Mesenchymal stem cell (in vitro differentiated cells and primary cell): ENCODE measurements around the gene CBR3.

ENCODE experiments used
- DNase-seq: peaks from one replicate; pipeline ENCODE4 v3.0.0-alpha.2; 2013
- H2AFZ ChIP-seq: one replicate; pipeline ENCODE4 v1.6.1; 2013; ENCODE audit warnings: low read depth, mild to moderate bottlenecking, control low read depth, inconsistent platforms, low read length, moderate library complexity
- H2AK5ac ChIP-seq: 2 replicates; pipeline ENCODE4 v1.6.1; 2013; ENCODE audit warnings: low read length, moderate library complexity, mild to moderate bottlenecking, inconsistent platforms; ENCODE audit not compliant: severe bottlenecking
- H2BK120ac ChIP-seq: one replicate; pipeline ENCODE4 v1.6.1; 2013; ENCODE audit warnings: low read depth, mild to moderate bottlenecking, inconsistent platforms, low read length, moderate library complexity
- H2BK12ac ChIP-seq, 2 experiments: one replicate each; pipeline ENCODE4 v1.6.1; 2013; ENCODE audit warnings: inconsistent platforms in 2 of 2, low read length in 2 of 2, mild to moderate bottlenecking in 2 of 2, moderate library complexity in 2 of 2, control low read depth in 1 of 2
- H2BK15ac ChIP-seq: one replicate; pipeline ENCODE4 v1.6.1; 2013; ENCODE audit warnings: mild to moderate bottlenecking, low read depth, inconsistent platforms; ENCODE audit not compliant: poor library complexity, severe bottlenecking
- H2BK5ac ChIP-seq: 2 replicates; pipeline ENCODE4 v1.6.1; 2013; ENCODE audit warnings: low read depth, mild to moderate bottlenecking, low read length, control low read depth, inconsistent platforms; ENCODE audit not compliant: poor library complexity, severe bottlenecking
- H3K14ac ChIP-seq, 2 experiments: one replicate each; pipeline ENCODE4 v1.6.1; 2013; ENCODE audit warnings: inconsistent platforms in 2 of 2, low read length in 2 of 2, control low read depth in 1 of 2, mild to moderate bottlenecking in 1 of 2, moderate library complexity in 1 of 2
- H3K18ac ChIP-seq, 2 experiments: one replicate each; pipeline ENCODE4 v1.6.1; 2013; ENCODE audit warnings: inconsistent platforms in 2 of 2, low read length in 2 of 2, control low read depth in 1 of 2, low read depth in 1 of 2, mild to moderate bottlenecking in 1 of 2
- H3K23ac ChIP-seq, 2 experiments: one replicate each; pipeline ENCODE4 v1.6.1; 2013; ENCODE audit warnings: inconsistent platforms in 2 of 2, low read length in 2 of 2, mild to moderate bottlenecking in 2 of 2, moderate library complexity in 2 of 2, control low read depth in 1 of 2
- H3K27ac ChIP-seq: 2 replicates; pipeline ENCODE4 v1.5.1; 2013; ENCODE audit warnings: mild to moderate bottlenecking, moderate library complexity, low read length, control low read depth, inconsistent platforms; ENCODE audit not compliant: poor library complexity, severe bottlenecking
- H3K27me3 ChIP-seq, 2 experiments: 2 replicates each; pipeline versions ENCODE4 v1.6.1 to v1.7.0; 2013; ENCODE audit warnings: low read length in 2 of 2, mild to moderate bottlenecking in 2 of 2, moderate library complexity in 2 of 2, control low read depth in 1 of 2, inconsistent platforms in 1 of 2; ENCODE audit not compliant: control insufficient read depth in 1 of 2, insufficient read depth in 1 of 2
- H3K36me3 ChIP-seq, 2 experiments: 2 replicates each; pipeline versions ENCODE4 v1.6.1 to v1.7.0; 2013; ENCODE audit warnings: low read length in 2 of 2, control low read depth in 1 of 2, inconsistent platforms in 1 of 2, low read depth in 1 of 2, mild to moderate bottlenecking in 1 of 2; ENCODE audit not compliant: insufficient read depth in 2 of 2, control insufficient read depth in 1 of 2
- H3K4ac ChIP-seq, 2 experiments: one replicate each; pipeline ENCODE4 v1.6.1; 2013; ENCODE audit warnings: inconsistent platforms in 2 of 2, low read length in 2 of 2, mild to moderate bottlenecking in 2 of 2, moderate library complexity in 2 of 2, control low read depth in 1 of 2, low read depth in 1 of 2
- H3K4me1 ChIP-seq: 2 replicates; pipeline ENCODE4 v1.6.1; 2013; ENCODE audit warnings: low read depth, low read length, control low read depth; ENCODE audit not compliant: control insufficient read depth, insufficient read depth
- H3K4me2 ChIP-seq: 2 replicates; pipeline ENCODE4 v1.6.1; 2013; ENCODE audit warnings: low read length, mild to moderate bottlenecking, inconsistent platforms; ENCODE audit not compliant: poor library complexity, severe bottlenecking
- H3K4me3 ChIP-seq, 2 experiments: 2 replicates each; pipeline versions ENCODE4 v1.5.1 to v1.7.0; 2013; ENCODE audit warnings: low read length in 2 of 2, mild to moderate bottlenecking in 2 of 2, control low read depth in 1 of 2, low read depth in 1 of 2; ENCODE audit not compliant: insufficient read depth in 1 of 2
- H3K79me1 ChIP-seq: replicated peaks from 2 replicates; pipeline ENCODE4 v1.6.1; 2013; ENCODE audit warnings: mild to moderate bottlenecking, control low read depth, low read length, inconsistent platforms; ENCODE audit not compliant: poor library complexity, severe bottlenecking
- H3K9ac ChIP-seq: 2 replicates; pipeline ENCODE4 v1.7.0; 2013; ENCODE audit warnings: mild to moderate bottlenecking, low read length, moderate library complexity
- H3K9me3 ChIP-seq: 2 replicates; pipeline ENCODE4 v1.7.0; 2013; ENCODE audit warnings: mild to moderate bottlenecking, low read length; ENCODE audit not compliant: control insufficient read depth
- H4K8ac ChIP-seq: one replicate; pipeline ENCODE4 v1.6.1; 2013; ENCODE audit warnings: inconsistent platforms, mild to moderate bottlenecking, low read length, moderate library complexity
- H4K91ac ChIP-seq: one replicate; pipeline ENCODE4 v1.6.1; 2013; ENCODE audit warnings: mild to moderate bottlenecking, low read length, inconsistent platforms
- WGBS: methylation state at CpG from one replicate; pipeline ENCODE4 v1.1.7; 2013; ENCODE audit warnings: mixed read lengths; 5-methylcytosine and 5-hydroxymethylcytosine counted together

CBR3 gene

DNA sequence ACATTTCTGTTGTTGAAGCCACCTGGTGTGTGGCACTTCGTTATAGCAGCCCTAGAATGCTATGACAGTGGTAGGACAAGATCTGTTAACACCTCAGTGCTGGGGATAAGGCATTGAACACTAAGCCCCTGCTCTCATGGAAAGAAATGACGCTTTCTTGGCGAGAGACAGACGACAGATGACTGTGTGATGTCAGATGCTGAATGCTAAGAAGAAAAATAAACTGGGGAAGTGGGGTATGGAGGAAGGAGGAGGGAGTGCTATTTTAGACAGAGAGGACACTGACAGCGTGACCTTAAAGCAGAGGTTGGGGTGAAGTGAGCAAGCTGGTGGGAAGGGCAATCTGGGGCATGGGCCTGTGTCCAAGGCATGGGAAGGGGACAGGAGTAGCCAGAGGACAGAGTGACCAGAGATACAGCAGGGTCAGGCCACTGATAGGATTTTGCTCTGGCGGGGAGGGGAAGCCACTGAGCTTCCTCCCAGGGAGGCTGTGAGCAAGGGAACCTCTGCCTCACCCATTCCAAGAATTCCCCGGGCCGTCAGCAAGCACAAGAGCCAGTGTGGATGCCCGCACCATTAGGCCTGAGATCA lies 37.0 kb downstream of the CBR3 start:
- H3K14ac ChIP-seq: no peak overlapping the region
- H3K9me3 ChIP-seq: no peaks in the 10 kb centered on the region
- H3K4me2 ChIP-seq: no peak overlapping the region
- no peak overlapping the region for H2BK5ac ChIP-seq
- no peak overlapping the region for H2BK120ac ChIP-seq
- peaks cover 20 to 44% of the 10 kb centered on the region in 2 experiments for H3K36me3 ChIP-seq
- 69% methylated on average over 9 of the region's 9 CpGs for WGBS
- no peak overlapping the region for H2BK15ac ChIP-seq
- H3K27ac ChIP-seq: no peak overlapping the region
- no peak overlapping the region for H3K4ac ChIP-seq
- H2AFZ ChIP-seq: no peak overlapping the region
- no peak overlapping the region for H2AK5ac ChIP-seq
- H3K23ac ChIP-seq: no peak overlapping the region
- no peak overlapping the region for H3K9ac ChIP-seq
- H3K4me1 ChIP-seq: peaks cover 8% of the 10 kb centered on the region
- H4K91ac ChIP-seq: no peak overlapping the region
- H3K27me3 ChIP-seq: no peaks in the 10 kb centered on the region
- H3K18ac ChIP-seq: no peak overlapping the region
- H3K79me1 ChIP-seq: peaks cover 24% of the 10 kb centered on the region
- DNase-seq: no peak
- H3K4me3 ChIP-seq: no peak overlapping the region
- no peak overlapping the region for H4K8ac ChIP-seq
- H2BK12ac ChIP-seq: no peak overlapping the region

GRCh38 chr21:36174780-36175179 lies 39.9 kb downstream of the CBR3 start:
- Histone ChIP-seq H4K8ac (no peak overlapping the region), H2AFZ (no peak overlapping the region), H4K91ac (no peak overlapping the region), H3K14ac (no peak overlapping the region), H2BK120ac (no peak overlapping the region), H3K27ac (no peak overlapping the region), H3K4me1 (peaks cover 8% of the 10 kb centered on the region), H3K27me3 (no peaks in the 10 kb centered on the region), H3K9ac (no peak overlapping the region), H3K18ac (no peak overlapping the region), H3K23ac (no peak overlapping the region), H3K4me3 (no peak overlapping the region), H2BK15ac (no peak overlapping the region), H3K79me1 (peaks cover 21% of the 10 kb centered on the region), H2BK5ac (no peak overlapping the region), H3K36me3 (peaks cover 12 to 26% of the 10 kb centered on the region in 2 experiments), H3K4me2 (no peak overlapping the region), H2BK12ac (no peak overlapping the region), H3K9me3 (no peaks in the 10 kb centered on the region), H2AK5ac (no peak overlapping the region), H3K4ac (no peak overlapping the region)
- no peak for DNase-seq
- WGBS: 100% methylated on average over 5 of the region's 6 CpGs

DNA sequence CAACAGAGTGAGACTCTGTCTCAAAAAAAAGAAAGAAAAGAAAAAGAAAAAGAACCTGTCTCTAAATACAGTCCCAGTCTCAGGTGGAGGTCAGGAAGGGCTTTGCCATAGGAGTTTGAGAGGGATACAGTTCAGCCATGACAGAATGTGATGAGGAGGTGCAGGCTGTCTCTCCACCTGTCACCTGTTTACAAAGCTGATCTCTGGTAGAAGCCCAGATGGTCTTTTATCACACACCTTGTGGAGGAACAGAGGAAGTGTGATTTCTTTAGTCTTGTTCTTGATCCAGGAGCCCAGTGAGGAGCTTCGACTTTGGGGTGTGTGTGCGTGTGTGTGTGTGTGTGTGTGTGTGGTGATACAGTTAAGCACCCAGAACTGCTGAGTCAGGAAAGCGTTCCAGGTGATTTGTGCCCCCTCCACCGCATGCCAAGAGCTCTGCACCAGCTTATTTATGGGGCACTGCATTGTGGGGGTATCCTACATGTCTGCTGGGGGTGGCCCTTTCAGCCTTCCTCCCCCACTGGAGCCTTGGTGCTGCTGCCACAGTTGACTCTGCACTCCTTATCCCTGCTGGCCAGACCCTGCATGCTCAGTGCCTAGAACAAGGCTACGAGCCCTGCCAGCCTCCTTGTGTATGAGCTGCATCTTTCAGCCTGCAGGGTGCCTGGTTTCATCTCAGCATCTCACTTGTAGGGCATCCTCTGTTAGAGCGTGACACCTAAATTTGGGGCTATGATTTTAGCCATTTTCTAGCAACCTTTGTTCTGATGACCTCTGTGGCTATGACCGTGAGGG lies 41.1 kb downstream of the CBR3 start:
- no peak overlapping the region for H2BK5ac ChIP-seq
- no peak overlapping the region for H3K23ac ChIP-seq
- no peaks in the 10 kb centered on the region for H3K27me3 ChIP-seq
- H3K36me3 ChIP-seq: peaks cover 5 to 18% of the 10 kb centered on the region in 2 experiments
- no peak overlapping the region for H3K9ac ChIP-seq
- no peak overlapping the region for H2BK12ac ChIP-seq
- no peak overlapping the region for H3K14ac ChIP-seq
- H3K4me2 ChIP-seq: no peak overlapping the region
- 97% methylated on average over 7 of the region's 7 CpGs for WGBS
- peaks cover 3% of the 10 kb centered on the region for H3K9me3 ChIP-seq
- H4K91ac ChIP-seq: no peak overlapping the region
- H2BK15ac ChIP-seq: no peak overlapping the region
- H3K27ac ChIP-seq: no peak overlapping the region
- DNase-seq: no peak
- H3K4me1 ChIP-seq: peaks cover 8% of the 10 kb centered on the region
- no peak overlapping the region for H2AK5ac ChIP-seq
- H3K4me3 ChIP-seq: no peak overlapping the region
- no peak overlapping the region for H4K8ac ChIP-seq
- no peak overlapping the region for H3K4ac ChIP-seq
- H3K79me1 ChIP-seq: peaks cover 19% of the 10 kb centered on the region
- H3K18ac ChIP-seq: no peak overlapping the region
- no peak overlapping the region for H2BK120ac ChIP-seq
- no peak overlapping the region for H2AFZ ChIP-seq

- Histone ChIP-seq H3K27ac (no peak overlapping the region), H2AFZ (no peak overlapping the region), H3K9me3 (peaks cover 4% of the 10 kb centered on the region), H3K14ac (no peak overlapping the region), H3K4ac (no peak overlapping the region), H2BK15ac (no peak overlapping the region), H3K4me2 (no peak overlapping the region), H3K4me1 (peaks cover 6% of the 10 kb centered on the region), H2BK12ac (no peak overlapping the region), H3K4me3 (no peak overlapping the region), H4K91ac (no peak overlapping the region), H2BK5ac (no peak overlapping the region), H3K9ac (no peak overlapping the region), H3K23ac (no peak overlapping the region), H3K18ac (no peak overlapping the region), H2AK5ac (no peak overlapping the region), H2BK120ac (no peak overlapping the region), H4K8ac (no peak overlapping the region), H3K27me3 (no peaks in the 10 kb centered on the region), H3K79me1 (peaks cover 20% of the 10 kb centered on the region), H3K36me3 (peaks cover 3 to 12% of the 10 kb centered on the region in 2 experiments)
- WGBS: 100% methylated on average over 1 of the region's 2 CpGs
- no peak for DNase-seq
These were observed 43.5 kb downstream of the CBR3 start for GRCh38 chr21:36178349-36178748.
